ENCODE results near the gene OR10A5. TPM values are rescaled to one million over a fixed set of nuclear protein-coding genes. Genes with fewer than 3 reads are reported as not detected.

Gene OR10A5
- total RNA-seq, 1 experiment from 2014 or later, result not detected

GRCh38 chr11:6875761-6876160 lies 30.3 kb downstream of the OR10A5 start (continued):
- TF ChIP-seq STAT6 (CRISPR knock-in tag; conservative IDR thresholded peaks at IDR 0.05; ENCODE audit: low read depth), result no peak
- no peak for TF ChIP-seq TCF7 (CRISPR knock-in tag; IDR thresholded peaks at IDR 0.05; ENCODE audit: low read depth)
- TF ChIP-seq PRRX2 (CRISPR knock-in tag; IDR thresholded peaks at IDR 0.05), result no peak
- TF ChIP-seq ZNF423 (CRISPR knock-in tag; IDR thresholded peaks at IDR 0.05), result no peak

GRCh38 chr11:6876325-6876724 lies 30.8 kb downstream of the OR10A5 start, which contains the start of gene OR10A4:
OR10A4 (plus strand) TSS chr11:6876625; CDS start chr11:6876648, 23 bp downstream.
- H3K9me3 Mint-ChIP-seq, result peaks cover 12% of the 10 kb centered on the region
- H3K4me1 Mint-ChIP-seq, result no peaks in the 10 kb centered on the region
- TF ChIP-seq E2F5 (CRISPR knock-in tag; IDR thresholded peaks at IDR 0.05), result no peak
- TF ChIP-seq MAX (CRISPR knock-in tag; IDR thresholded peaks at IDR 0.05), result no peak
- TF ChIP-seq RORB (CRISPR knock-in tag; IDR thresholded peaks at IDR 0.05), result no peak
- ATAC-seq (no peak), DNase-seq (ENCODE audit: low spot score) (no peak)
- H3K27ac Mint-ChIP-seq, result no peak within 1 kb of the TSS
- H3K4me3 Mint-ChIP-seq, result no peak within 1 kb of the TSS
- peaks cover 3% of the 10 kb centered on the region; the same call in 1 of the 2 replicates for H3K27me3 Mint-ChIP-seq (ENCODE audit: low read depth)
- H3K36me3 Mint-ChIP-seq, result no peaks in the 10 kb centered on the region
- CTCF ChIA-PET, result no interaction called here
- POLR2A ChIA-PET, result no interaction called here

- H3K27me3 Mint-ChIP-seq (ENCODE audit: low read depth), result peaks cover 3% of the 10 kb centered on the region; the same call in 1 of the 2 replicates
- CTCF ChIA-PET, result no interaction called here
- no peaks in the 10 kb centered on the region for H3K4me1 Mint-ChIP-seq
- POLR2A ChIA-PET, result no interaction called here
- no peak overlapping the region for H3K4me3 Mint-ChIP-seq
- no peaks in the 10 kb centered on the region for H3K36me3 Mint-ChIP-seq
- no peak for ATAC-seq
- DNase-seq (ENCODE audit: low spot score), result no peak
- peaks cover 12% of the 10 kb centered on the region for H3K9me3 Mint-ChIP-seq
- no peak overlapping the region for H3K27ac Mint-ChIP-seq
- TF ChIP-seq TEAD4 (CRISPR knock-in tag; IDR thresholded peaks at IDR 0.05), result no peak
- no peak for TF ChIP-seq E2F4 (CRISPR knock-in tag; IDR thresholded peaks at IDR 0.05; ENCODE audit: borderline replicate concordance, low read depth)
- TF ChIP-seq KAT7 (CRISPR knock-in tag; IDR thresholded peaks at IDR 0.05; ENCODE audit: borderline replicate concordance), result no peak
- TF ChIP-seq MLX (CRISPR knock-in tag; IDR thresholded peaks at IDR 0.05), result no peak
- TF ChIP-seq CREM (CRISPR knock-in tag; IDR thresholded peaks at IDR 0.05), result no peak
- TF ChIP-seq ATF2 (CRISPR knock-in tag; IDR thresholded peaks at IDR 0.05; ENCODE audit: borderline replicate concordance, low read depth), result no peak
- no peak for TF ChIP-seq ZNF396 (CRISPR knock-in tag; IDR thresholded peaks at IDR 0.05; ENCODE audit: borderline replicate concordance)
- TF ChIP-seq EMX1 (CRISPR knock-in tag; IDR thresholded peaks at IDR 0.05), result no peak
- TF ChIP-seq SMAD4 (CRISPR knock-in tag; IDR thresholded peaks at IDR 0.05), result no peak
- TF ChIP-seq ERG (CRISPR knock-in tag; IDR thresholded peaks at IDR 0.05), result no peak
- TF ChIP-seq PREB (CRISPR knock-in tag; IDR thresholded peaks at IDR 0.05; ENCODE audit: borderline replicate concordance), result no peak
- TF ChIP-seq ZNF512 (CRISPR knock-in tag; IDR thresholded peaks at IDR 0.05; ENCODE audit: borderline replicate concordance), result no peak
- no peak for TF ChIP-seq CTCF (IDR thresholded peaks at IDR 0.05)
Observed at GRCh38 chr11:6876914-6877313, 31.4 kb downstream of the OR10A5 start.
